Spleen (tissue), 11 donors: ENCODE data around the gene ZNF292. TPM values are rescaled to one million over a fixed set of nuclear protein-coding genes. Genes with fewer than 3 reads are reported as not detected.

Experiments used
- DNase-seq: peaks from one replicate; pipeline ENCODE4 v3.0.0-alpha.2; 2020
- H3K27ac ChIP-seq, 8 donors: fragments of 200-600 bp; sonication (generic) in 7 of 8; 1 replicate in 4 of 8; 2 replicates in 4 of 8; pipeline versions ENCODE4 v1.5.0 to v1.8.0; 2016 to 2021; ENCODE audit warnings: inconsistent platforms in 4 of 8, mild to moderate bottlenecking in 4 of 8, moderate library complexity in 1 of 8
- H3K27me3 ChIP-seq, 7 donors: fragments of 200-600 bp; sonication (generic) in 6 of 7; replicated peaks in 1 of 7; 1 replicate in 4 of 7; 2 replicates in 3 of 7; pipeline versions ENCODE4 v1.5.0 to v1.8.0; 2016 to 2021; ENCODE audit warnings: inconsistent platforms in 3 of 7, mild to moderate bottlenecking in 1 of 7
- H3K36me3 ChIP-seq, 6 donors: fragments of 200-600 bp; sonication (generic) in 5 of 6; 1 replicate in 4 of 6; 2 replicates in 2 of 6; pipeline versions ENCODE4 v1.5.0 to v1.8.0; 2016 to 2021; ENCODE audit warnings: inconsistent platforms in 2 of 6
- H3K4me1 ChIP-seq, 6 donors: fragments of 200-600 bp; sonication (generic) in 5 of 6; 1 replicate in 3 of 6; 2 replicates in 3 of 6; pipeline versions ENCODE4 v1.5.0 to v1.8.0; 2016 to 2021; ENCODE audit warnings: inconsistent platforms in 3 of 6
- H3K4me3 ChIP-seq, 8 donors: fragments of 200-600 bp; sonication (generic) in 7 of 8; 1 replicate in 4 of 8; 2 replicates in 4 of 8; pipeline versions ENCODE4 v1.5.0 to v1.8.0; 2016 to 2021; ENCODE audit warnings: inconsistent platforms in 4 of 8, mild to moderate bottlenecking in 4 of 8, moderate library complexity in 2 of 8
- H3K9me3 ChIP-seq, 8 donors: fragments of 200-600 bp; sonication (generic) in 7 of 8; 1 replicate in 4 of 8; 2 replicates in 4 of 8; pipeline versions ENCODE4 v1.5.0 to v1.8.0; 2016 to 2021; ENCODE audit warnings: inconsistent platforms in 4 of 8
- CTCF ChIP-seq, 11 experiments: fragments of 200-600 bp in 7 of 11; fragments of 450-650 bp in 4 of 11; sonication (generic) in 4 of 11; IDR thresholded peaks in 8 of 11; conservative IDR thresholded peaks in 3 of 11; 1 replicate in 7 of 11; 2 replicates in 4 of 11; pipeline versions ENCODE4 v1.4.0 to v1.8.0; 2016 to 2021; ENCODE audit warnings: antibody characterized with exemption in 11 of 11, inconsistent platforms in 4 of 11, mild to moderate bottlenecking in 1 of 11
- POLR2A ChIP-seq, 3 donors: fragments of 450-650 bp; IDR thresholded peaks; one replicate each; pipeline ENCODE4 v1.5.1; 2017; ENCODE audit warnings: antibody characterized with exemption in 3 of 3, mild to moderate bottlenecking in 1 of 3
- POLR2AphosphoS5 ChIP-seq, 3 donors: sonication (generic); formaldehyde crosslinking; IDR thresholded peaks; one replicate each; pipeline ENCODE4 v1.5.1; 2017; ENCODE audit warnings: antibody characterized with exemption in 3 of 3
- WGBS, 5 donors: extraction: QIAGEN DNeasy Blood & Tissue Kit in 3 of 5; methylation state at CpG; one replicate each; pipeline versions ENCODE4 v1.1.5 to v1.1.7; 2013 to 2018; 5-methylcytosine and 5-hydroxymethylcytosine counted together
- intact Hi-C: fragments of 100-400 bp; cut with DNase I; formaldehyde crosslinking; loops from one replicate; pipeline ENCODE4 v1.15.0; 2023; ENCODE audit warnings: low total_unique reads
- polyA plus RNA-seq, 3 donors: library from polyadenylated mRNA; stranded (reverse); fragments of 200-250 nt; gene quantifications; one replicate each; pipeline ENCODE4 v1.2.1, GENCODE V29; 2013
- total RNA-seq, 7 donors: library from RNA; depleted of rRNA in 3 of 7; stranded (reverse); fragments of >200 nt in 3 of 7; fragmentation: NEBNext Ultra II Directional in 4 of 7; extraction: Animal tissue kit (Norgen Biotek cat#: 25700) in 4 of 7; gene quantifications; one replicate each; pipeline versions ENCODE4 v1.1.0 to v1.2.1, GENCODE V29; 2016 to 2021
- donor health status: healthy with polysubstance abuse.
- donor health status: DM: no; HTN: no; CAD: no; lungs with moderate emphysema.
- donor health status: DM: no; HTN: no; CAD: no.
- donor health status: Bipolar disorder and iron deficiency.
- donor health status: healthy.
- donor health status: DM: no; HTN: no; CAD: no.
- donor health status: DM: yes; HTN: yes; CAD: no.

ZNF292 gene
- total and polyA plus RNA-seq, 10 donors, result 5.1 to 76.2 (median 50.2) TPM

GRCh38 chr6:87259791-87260190, 104.4 kb downstream of the ZNF292 start:
- intact Hi-C loops, result no loop called here
- Histone ChIP-seq H3K4me3 (no peak overlapping the region), H3K27ac (no peak overlapping the region), H3K36me3 (peaks cover 5 to 39% (median 18%) of the 10 kb centered on the region in 6 donors), H3K4me1 (no peaks in the 10 kb centered on the region), H3K27me3 (no peaks in the 10 kb centered on the region), H3K9me3 (no peaks in the 10 kb centered on the region)
- 91 to 95% (median 93%) methylated on average over 7 of the region's 7 CpGs for WGBS, 5 donors
- TF ChIP-seq CTCF (IDR thresholded peaks at IDR 0.05 in 8 of 11, conservative IDR thresholded peaks at IDR 0.05 in 3 of 11) (no peak), POLR2A (IDR thresholded peaks at IDR 0.05) (no peak), POLR2AphosphoS5 (IDR thresholded peaks at IDR 0.05) (no peak)
- no peak for DNase-seq

DNA sequence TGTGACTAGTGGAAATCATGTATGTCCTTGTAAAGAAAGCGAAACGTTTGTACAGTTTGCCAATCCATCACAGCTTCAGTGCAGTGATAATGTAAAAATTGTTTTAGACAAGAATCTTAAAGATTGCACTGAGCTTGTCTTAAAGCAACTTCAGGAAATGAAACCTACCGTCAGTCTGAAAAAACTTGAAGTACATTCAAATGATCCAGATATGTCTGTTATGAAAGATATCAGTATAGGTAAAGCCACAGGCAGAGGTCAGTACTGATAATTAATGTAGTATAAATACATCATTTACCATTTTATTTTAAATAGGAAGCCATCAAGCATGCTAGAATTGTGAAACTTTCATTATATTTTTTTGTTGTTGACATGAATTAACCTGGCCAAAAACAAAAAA, 106.2 kb downstream of the ZNF292 start:
- 68 to 76% (median 71%) methylated on average over 3 of the region's 3 CpGs for WGBS, 5 donors
- DNase-seq, result no peak
- Histone ChIP-seq H3K27ac (no peak overlapping the region), H3K4me1 (no peaks in the 10 kb centered on the region), H3K27me3 (no peaks in the 10 kb centered on the region), H3K4me3 (no peak overlapping the region), H3K9me3 (no peaks in the 10 kb centered on the region), H3K36me3 (peaks cover 0 to 21% (median 4%) of the 10 kb centered on the region in 6 donors)
- no peak for TF ChIP-seq POLR2AphosphoS5 (IDR thresholded peaks at IDR 0.05)
- no peak for TF ChIP-seq CTCF (IDR thresholded peaks at IDR 0.05 in 8 of 11, conservative IDR thresholded peaks at IDR 0.05 in 3 of 11)
- no peak for TF ChIP-seq POLR2A (IDR thresholded peaks at IDR 0.05)
- intact Hi-C loops, result no loop called here

DNA sequence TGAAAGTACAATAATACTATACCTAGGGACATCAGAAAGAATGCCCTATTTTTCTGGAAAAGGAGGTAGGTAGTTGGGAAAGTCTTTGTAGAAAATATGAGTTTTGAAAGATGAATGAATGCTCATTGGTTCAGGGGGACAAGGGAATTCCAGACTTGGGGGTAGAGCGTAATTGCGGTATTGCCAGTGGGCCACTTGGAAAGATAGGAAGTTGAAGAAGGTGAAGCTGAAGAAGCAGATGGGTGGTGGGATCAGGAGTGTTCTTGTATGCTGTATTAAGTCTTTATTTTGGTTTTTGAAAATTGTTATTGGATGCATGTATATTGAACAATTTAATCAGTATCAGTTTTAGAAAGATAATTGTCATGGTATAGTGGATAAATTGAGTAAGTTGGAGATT, 109.1 kb downstream of the ZNF292 start:
- WGBS, 5 donors, result 75 to 100% (median 98%) methylated on average over 2 of the region's 2 CpGs
- no peak for DNase-seq
- H3K27ac ChIP-seq, result no peak overlapping the region
- H3K4me3 ChIP-seq, result no peak overlapping the region
- peaks cover 0 to 3% (median 0%) of the 10 kb centered on the region in 6 donors for H3K36me3 ChIP-seq
- intact Hi-C loops, result no loop called here
- no peaks in the 10 kb centered on the region for H3K27me3 ChIP-seq
- TF ChIP-seq CTCF (IDR thresholded peaks at IDR 0.05 in 8 of 11, conservative IDR thresholded peaks at IDR 0.05 in 3 of 11) (no peak), POLR2AphosphoS5 (IDR thresholded peaks at IDR 0.05) (no peak), POLR2A (IDR thresholded peaks at IDR 0.05) (no peak)
- H3K4me1 ChIP-seq, result no peaks in the 10 kb centered on the region
- no peaks in the 10 kb centered on the region for H3K9me3 ChIP-seq

DNA sequence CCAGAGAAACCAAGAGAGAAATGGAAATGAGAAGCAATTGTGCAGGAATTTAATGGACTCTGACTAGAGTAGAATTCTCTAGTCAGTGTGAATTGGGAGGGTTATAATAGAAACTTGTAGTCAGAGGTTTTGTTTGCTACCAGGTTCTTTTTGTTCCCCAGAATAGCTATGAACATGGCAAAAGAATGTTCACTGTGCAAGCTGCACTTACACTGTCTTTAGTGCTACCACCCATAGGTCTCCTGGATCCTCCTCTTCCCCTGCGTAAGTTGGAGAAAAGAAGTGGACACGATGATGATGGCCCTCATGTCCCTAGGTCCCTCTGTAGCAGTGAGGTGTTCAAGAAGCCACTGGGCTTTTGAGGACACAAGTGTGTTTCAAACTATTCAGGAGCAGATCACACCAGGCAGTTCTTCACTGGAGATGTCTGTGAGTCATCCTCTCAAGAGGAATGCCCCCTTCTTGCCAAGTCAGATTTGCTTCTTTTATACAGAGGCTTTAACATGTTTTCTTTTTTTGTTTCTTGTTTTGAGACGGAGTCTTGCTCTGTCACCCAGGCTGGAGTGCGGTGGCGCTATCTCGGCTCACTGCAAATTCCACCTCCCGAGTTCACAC, 119.4 kb downstream of the ZNF292 start:
- no peak for DNase-seq
- Histone ChIP-seq H3K27me3 (no peaks in the 10 kb centered on the region), H3K27ac (no peak overlapping the region), H3K4me3 (no peak overlapping the region), H3K4me1 (no peaks in the 10 kb centered on the region), H3K36me3 (no peaks in the 10 kb centered on the region), H3K9me3 (no peaks in the 10 kb centered on the region)
- no peak for TF ChIP-seq CTCF (IDR thresholded peaks at IDR 0.05 in 8 of 11, conservative IDR thresholded peaks at IDR 0.05 in 3 of 11)
- TF ChIP-seq POLR2AphosphoS5 (IDR thresholded peaks at IDR 0.05), result peak in 1 of 3 donors; percentile 33
- WGBS, 5 donors, result 94 to 97% (median 95%) methylated on average over 7 of the region's 7 CpGs
- intact Hi-C loops, result no loop called here
